ENCODE measurements around the gene NFIL3.

- TF ChIP-seq, protein P1, sequence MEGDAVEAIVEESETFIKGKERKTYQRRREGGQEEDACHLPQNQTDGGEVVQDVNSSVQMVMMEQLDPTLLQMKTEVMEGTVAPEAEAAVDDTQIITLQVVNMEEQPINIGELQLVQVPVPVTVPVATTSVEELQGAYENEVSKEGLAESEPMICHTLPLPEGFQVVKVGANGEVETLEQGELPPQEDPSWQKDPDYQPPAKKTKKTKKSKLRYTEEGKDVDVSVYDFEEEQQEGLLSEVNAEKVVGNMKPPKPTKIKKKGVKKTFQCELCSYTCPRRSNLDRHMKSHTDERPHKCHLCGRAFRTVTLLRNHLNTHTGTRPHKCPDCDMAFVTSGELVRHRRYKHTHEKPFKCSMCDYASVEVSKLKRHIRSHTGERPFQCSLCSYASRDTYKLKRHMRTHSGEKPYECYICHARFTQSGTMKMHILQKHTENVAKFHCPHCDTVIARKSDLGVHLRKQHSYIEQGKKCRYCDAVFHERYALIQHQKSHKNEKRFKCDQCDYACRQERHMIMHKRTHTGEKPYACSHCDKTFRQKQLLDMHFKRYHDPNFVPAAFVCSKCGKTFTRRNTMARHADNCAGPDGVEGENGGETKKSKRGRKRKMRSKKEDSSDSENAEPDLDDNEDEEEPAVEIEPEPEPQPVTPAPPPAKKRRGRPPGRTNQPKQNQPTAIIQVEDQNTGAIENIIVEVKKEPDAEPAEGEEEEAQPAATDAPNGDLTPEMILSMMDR (conservative IDR thresholded peaks at IDR 0.05; ENCODE audit: low read depth in 2 of 2), result no peak
- TF ChIP-seq ZNF114 (CRISPR knock-in tag; IDR thresholded peaks at IDR 0.05) (no peak), POLR2AphosphoS5 (IDR thresholded peaks at IDR 0.05; ENCODE audit: low read depth) (no peak), EZH2phosphoT487 (IDR thresholded peaks at IDR 0.05; ENCODE audit: unreplicated experiment) (no peak), EZH2 (IDR thresholded peaks at IDR 0.05; ENCODE audit: low read depth, unreplicated experiment) (no peak), REST (IDR thresholded peaks at IDR 0.05; ENCODE audit: unreplicated experiment) (no peak), ETS1 (IDR thresholded peaks at IDR 0.05) (no peak), CREB1 (CRISPR knock-in tag; IDR thresholded peaks at IDR 0.05; ENCODE audit: low read depth) (no peak), JUNB (IDR thresholded peaks at IDR 0.05; ENCODE audit: unreplicated experiment) (no peak), ZNF331 (CRISPR knock-in tag; IDR thresholded peaks at IDR 0.05; ENCODE audit: low read depth) (no peak), NANOG (IDR thresholded peaks at IDR 0.05; ENCODE audit: borderline replicate concordance) (no peak), STAT1 (IDR thresholded peaks at IDR 0.05; ENCODE audit: unreplicated experiment) (no peak)
Measured at GRCh38 chr9:91398926-91399325, 24.7 kb downstream of the NFIL3 start.

Data from GM23338 (cell line).